Coronary artery (tissue), 2 donors: Measurements from ENCODE around the gene IL1R2.

Source experiments
- DNase-seq: peaks from one replicate; pipeline ENCODE4 v3.0.0-alpha.2; 2017; ENCODE audit warnings: low spot score
- H3K27ac ChIP-seq, 2 donors: fragments of 200-600 bp; sonication (generic); one replicate each; pipeline ENCODE4 v1.5.1; 2016 to 2019
- H3K4me3 ChIP-seq: fragments of 200-600 bp; sonication (generic); 2 replicates; pipeline ENCODE4 v1.5.1; 2016; ENCODE audit warnings: mild to moderate bottlenecking, moderate library complexity
- CTCF ChIP-seq: fragments of 200-600 bp; sonication (generic); IDR thresholded peaks from one replicate; pipeline ENCODE4 v1.5.1; 2019; ENCODE audit warnings: antibody characterized with exemption

IL1R2 gene

GRCh38 chr2:101951296-101951695 is 40.5 kb upstream of the IL1R2 start:
- TF ChIP-seq CTCF, result no peak
- Histone ChIP-seq H3K27ac (no peak overlapping the region), H3K4me3 (no peak overlapping the region)
- no peak for DNase-seq

- H3K4me3 ChIP-seq, result no peak overlapping the region
- no peak for TF ChIP-seq CTCF
- no peak for DNase-seq
- no peak overlapping the region for H3K27ac ChIP-seq
Observed at GRCh38 chr2:101952551-101952950, 39.2 kb upstream of the IL1R2 start.

DNA sequence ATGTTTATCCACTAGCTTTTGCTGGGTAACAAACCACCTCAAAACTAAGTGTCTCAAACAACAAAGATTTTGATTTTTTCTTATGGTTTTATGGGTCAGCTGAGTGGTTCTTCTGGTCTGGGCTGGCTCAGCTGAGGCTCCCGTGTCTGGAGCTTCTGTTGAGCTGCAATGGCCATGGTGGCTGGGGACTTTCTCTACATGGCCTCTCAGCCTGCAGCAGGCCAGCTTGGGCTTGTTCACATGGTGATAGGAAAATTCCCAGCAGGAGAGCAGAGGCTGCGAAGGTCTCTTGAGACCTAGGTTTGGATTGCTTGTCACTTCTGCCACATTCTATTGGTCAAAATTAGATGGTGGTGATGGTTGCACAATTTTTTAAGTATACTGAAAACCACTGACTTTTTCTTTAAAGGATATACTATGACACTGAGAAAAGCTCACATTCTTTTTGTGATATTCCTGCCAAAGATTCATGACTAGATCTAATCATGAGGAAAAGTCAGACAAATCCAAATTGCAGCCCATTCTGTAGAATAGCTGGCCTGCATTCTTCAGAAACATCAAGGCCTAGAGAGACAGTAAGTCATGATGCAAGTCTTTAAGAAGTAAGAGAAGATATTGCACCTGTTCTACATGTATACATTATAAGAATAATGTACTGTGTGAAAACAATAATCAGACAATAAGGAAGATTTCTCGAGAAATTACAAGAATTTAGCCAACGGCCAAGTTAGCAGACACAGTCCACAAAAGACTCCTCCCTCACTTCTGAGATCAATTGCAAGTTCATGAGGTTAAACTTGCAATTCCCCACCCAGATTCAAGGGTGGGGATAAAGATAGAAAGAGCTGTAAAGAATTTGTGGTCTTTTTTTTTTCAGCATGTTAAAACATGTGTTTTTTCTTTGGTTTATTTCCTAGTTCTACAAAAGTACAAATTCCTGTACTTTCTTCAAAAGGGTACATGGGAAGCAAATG is 35.0 kb upstream of the IL1R2 start:
- TF ChIP-seq CTCF, result no peak
- DNase-seq, result no peak
- Histone ChIP-seq H3K4me3 (no peak overlapping the region), H3K27ac (peak overlapping the region in 1 of 2 donors; percentile 26)

GRCh38 chr2:101958061-101958460 is 33.7 kb upstream of the IL1R2 start:
- TF ChIP-seq CTCF, result no peak
- no peak for DNase-seq
- Histone ChIP-seq H3K27ac (peak overlapping the region in 1 of 2 donors; percentile 56), H3K4me3 (no peak overlapping the region)

DNA sequence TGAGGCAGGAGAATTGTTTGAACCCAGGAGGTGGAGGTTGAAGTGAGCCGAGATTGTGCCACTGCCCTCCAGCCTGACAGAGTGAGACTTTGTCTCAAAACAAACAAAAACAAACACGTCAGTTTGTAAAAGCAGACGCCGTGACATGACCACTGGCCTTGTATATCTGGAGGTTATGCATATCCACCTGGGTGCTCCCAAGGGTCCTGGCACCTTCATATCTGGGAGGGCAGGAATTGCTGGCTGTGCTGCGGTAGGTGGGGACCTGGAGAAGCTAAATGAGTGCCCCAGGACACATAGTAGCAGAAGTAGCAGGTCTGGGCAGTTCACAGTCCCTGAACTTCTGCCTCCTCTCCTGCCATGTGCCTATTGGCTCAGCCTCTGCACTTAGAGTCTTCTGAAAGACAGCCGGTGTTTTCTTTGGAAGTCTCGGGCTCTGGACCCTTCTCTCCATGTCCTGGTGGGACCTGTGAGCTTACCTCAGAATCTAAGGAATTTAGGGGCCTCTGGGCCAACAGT is 30.9 kb upstream of the IL1R2 start:
- Histone ChIP-seq H3K4me3 (no peak overlapping the region), H3K27ac (peak overlapping the region; percentile 75 to 88)
- TF ChIP-seq CTCF, result no peak
- DNase-seq, result no peak

DNA sequence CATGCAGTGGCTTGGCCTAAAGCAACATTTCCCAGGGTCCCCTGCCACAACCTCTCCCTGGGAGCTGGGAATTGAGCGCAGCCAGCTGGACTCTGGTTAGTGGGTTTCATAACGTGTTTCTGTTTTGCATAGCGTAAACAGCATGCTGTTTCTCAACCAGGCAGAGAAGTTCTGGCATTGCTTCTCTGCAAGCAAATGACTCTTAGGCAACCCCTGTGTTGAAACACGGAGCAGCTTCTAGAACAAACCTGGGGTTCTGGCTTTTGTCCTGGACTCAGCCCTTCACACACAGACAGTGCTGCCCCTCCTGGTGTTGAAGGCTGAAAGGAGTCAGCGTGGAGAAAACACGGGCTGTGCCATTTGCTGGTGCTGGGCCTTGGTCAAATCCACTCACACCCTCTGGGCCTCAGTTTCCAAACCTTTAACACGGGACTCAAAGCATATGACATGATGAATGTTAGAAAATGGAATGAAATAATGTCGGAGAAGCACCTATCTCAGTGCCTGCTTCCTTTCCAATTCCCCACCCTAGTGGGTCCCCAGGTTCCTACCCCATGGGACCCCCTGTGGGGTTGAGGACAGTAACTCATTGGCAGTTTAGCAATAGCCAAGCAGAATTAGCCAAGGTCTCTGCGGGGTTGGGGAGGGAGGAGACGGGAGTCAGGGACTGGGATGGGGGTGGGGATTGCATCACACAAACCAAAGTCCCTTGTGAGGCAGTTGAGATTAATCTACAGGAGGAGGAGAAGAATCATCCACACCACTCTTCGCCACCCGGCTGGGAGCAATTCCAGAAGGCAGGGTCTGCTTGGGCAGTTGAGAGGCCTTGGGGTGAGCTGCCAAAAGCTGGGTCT is 30.2 kb upstream of the IL1R2 start:
- DNase-seq, result peak; percentile 97
- Histone ChIP-seq H3K4me3 (peak overlapping the region; percentile 32), H3K27ac (peak overlapping the region; percentile 75 to 88)
- TF ChIP-seq CTCF, result no peak
